Amniotic stem cell (primary cell): ENCODE results near the gene SORCS2.

Source experiments
- DNase-seq: peaks from one replicate; lab custom pipeline; 2025; lab: John Stamatoyannopoulos, UW

Gene SORCS2

DNA sequence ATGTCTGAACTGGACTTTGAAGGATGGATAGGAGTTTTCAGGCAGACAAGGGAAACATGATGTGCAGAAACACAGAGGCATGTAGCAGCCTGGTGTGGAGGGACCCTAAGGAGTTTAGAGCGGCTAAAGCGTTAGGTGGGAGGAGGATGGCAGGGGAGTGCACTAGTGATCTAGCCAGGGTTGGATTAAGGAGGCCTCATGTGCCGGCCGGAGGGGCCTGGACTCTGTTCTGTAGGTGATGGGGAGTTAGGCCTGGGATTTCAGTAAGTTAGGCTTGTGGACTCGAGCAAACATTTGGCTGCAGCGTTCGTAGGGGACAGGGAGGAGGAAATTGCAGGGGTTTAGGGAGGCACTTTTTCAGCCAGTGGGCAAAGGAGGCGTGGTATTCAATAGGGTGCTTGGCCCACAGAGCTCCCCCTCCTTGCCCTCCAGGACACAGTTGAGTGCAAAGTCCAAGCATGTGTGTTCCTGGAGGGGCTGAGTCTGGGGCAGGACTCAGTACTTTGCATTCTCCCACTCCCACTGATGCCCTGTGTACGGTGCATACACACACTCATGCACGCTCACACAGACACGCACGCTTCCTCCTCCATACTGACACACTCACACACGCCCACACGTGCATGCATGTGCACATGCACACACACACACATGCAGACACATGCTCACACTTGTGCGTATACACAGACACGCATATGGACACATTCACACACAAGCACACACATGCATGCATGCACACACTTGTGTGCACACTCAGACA is 223.8 kb downstream of the SORCS2 start:
- no peak for DNase-seq

DNA sequence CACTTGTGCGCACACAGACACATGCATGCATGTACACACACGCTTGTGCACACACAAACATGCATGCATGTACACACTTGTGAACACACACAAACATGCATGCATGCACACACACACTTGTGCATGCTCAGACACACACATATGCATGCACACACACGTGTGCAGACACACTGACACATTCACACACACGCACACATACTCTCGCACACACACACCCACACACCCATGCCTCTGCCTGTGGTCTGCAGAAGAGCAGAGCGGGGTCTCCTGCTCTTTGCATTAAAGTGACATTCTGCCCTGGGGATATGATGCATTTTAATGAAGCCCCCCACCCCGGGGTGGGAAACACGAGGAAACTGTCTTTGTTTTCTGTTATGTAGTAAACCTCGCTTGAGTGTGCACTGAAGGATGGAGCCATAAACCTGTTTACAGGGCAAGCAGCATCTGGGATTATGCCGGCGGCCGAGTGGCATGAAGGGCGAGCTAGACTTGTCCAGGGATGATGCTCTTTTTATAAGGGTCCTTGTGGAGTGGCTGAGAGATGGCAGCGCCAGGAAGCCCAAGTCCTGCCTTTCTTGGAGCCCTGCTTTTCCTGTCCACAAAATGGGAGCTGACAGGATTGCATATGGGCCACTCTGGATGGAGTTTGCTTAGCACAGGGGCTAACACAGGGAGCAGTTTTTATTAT is 224.6 kb downstream of the SORCS2 start:
- DNase-seq, result no peak

DNA sequence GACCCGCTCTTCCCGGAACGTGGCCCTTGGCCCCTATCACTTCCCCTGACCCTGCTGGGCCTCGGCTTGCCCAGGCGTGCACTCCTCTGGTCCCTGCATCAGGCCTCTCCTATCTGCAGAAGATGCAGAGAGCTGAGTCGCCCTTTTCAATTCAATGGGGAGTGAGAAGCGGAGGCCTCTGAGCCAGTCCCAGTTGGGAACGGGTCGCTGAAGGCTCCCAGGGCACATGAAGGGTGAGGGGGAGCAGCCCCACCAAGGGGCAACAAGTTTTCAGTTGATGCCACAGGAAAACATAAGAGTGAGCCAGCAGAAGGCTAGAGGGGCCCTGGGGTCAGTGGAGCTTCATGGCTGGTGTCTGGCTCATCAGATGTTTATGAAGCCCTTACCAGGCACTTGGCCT is 225.3 kb downstream of the SORCS2 start:
- DNase-seq, result no peak

DNA sequence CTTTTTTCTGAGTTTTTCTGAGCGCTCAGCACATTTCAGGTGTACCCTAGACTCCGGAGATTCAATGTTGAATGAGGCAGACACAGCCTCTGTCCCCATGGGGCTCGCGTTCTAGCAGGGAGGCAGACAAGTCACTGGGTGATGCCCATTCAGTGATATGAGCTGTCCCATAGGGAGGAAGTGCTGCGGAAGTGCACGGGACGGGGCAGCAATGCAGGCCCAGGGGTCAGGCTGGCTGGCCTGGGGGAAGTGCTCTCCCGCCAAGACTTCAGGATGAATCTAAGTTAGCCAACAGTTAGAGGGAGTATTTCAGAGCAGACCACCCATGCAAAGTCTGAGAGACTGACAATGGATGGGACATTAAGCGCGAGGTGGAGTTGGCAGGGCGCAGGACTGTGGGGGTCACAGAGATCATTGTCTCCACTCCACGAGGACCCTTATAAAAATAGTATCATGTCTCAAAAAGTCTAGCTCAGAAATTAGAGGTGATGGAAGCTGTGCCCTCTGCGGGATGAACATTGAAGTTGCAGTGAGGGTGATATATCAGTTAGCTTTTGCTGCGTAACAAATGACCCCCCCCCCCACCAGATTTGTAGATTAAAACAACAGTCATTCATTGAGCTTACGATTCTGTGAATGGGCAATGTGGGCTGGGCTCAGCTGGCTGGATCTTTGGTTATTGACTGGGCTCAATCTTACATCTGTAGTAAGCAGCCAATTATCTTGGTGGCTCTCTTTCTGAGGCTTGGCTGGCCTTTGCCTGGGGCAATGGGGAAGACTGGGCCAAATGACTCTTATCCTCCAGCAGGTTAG is 226.0 kb downstream of the SORCS2 start:
- no peak for DNase-seq

DNA sequence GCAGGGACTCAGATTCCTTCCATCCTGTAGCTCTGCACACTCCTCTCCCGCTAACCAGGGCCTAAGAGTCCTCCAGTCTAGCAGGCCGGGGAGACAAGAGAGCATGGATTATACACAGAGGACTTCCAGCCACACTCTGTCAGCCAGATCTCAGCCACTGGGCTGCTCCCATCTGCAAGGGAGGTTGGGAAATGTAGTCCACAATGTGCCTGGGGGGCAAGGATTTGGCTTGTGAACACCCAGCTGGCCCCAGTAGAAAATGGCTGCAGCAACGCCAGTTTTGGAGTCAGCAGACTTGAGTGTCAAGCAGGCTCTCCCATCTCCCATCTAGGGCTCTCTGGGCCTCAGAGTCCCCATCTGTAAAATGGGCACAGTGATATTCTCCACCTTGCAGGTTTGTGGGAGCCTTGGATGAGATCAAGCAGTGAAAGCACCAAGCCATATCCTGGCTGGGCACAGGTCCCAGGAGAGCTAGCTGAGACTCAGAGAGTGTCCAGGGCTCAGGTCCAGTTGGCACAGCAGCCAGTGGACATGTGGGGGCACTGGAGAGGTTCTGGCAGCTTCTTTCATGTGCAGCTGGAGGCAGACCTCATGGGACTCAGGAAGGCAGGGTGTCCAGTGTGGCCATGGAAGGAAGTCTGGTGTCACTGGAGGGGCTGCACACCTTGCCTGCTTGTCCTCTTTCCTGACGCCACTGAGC is 227.8 kb downstream of the SORCS2 start:
- DNase-seq, result no peak

DNA sequence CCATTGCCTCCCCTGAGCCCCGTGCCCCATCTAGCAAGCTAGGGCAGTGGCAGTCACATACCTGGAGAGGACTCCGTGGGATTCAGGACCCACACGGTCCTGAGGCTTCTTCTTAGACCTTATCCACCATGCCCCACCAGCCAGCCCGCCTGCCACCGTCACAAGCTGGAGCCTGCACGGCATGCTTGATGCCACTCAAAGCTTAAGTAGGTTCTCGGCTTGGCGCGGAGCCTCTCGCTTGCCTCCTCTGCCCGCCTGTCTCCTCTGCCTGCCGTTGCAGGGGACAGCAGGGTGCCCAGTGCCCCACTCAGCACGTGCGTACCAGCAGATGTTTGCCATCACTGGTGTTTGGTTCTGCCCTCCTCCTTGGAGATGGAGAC is 228.3 kb downstream of the SORCS2 start:
- no peak for DNase-seq

DNA sequence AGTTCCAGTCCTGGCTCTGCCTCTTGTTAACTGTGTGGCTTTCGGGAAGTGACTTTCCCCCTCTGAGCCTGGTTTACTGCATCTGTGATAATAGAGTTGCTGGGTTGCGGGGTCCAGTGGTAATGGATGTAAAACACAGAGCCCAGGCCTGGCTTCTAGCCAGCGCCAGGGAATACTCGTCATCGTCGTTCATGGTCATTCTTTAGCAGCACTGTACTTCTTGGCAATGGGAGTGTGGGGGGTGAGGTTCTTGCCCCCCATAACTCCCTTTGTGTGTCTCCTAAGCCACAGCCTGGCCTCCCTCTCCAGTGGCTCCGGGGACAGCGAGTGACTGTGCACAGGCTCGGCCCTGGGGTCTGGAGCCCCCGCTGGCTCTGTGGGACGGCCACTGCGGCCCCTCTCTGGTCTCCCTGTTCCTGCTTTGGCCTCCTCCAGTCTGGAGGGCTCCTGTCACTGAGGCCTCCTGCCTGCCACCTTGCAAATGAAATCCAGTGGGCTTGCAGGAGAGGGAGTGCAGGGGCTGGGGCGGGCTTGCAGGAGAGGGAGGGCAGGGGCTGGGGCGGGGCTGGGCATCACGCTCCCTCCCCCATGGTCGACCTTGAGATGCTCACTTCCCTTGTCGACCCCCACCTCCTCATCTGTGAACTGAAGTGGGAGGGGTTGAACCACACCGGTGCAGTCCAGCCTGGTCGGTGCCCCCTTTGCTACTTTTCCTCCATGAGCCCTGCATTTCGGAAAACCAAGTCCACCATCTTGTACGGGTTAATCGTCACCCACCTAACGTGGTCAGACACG is 229.2 kb downstream of the SORCS2 start:
- no peak for DNase-seq

DNA sequence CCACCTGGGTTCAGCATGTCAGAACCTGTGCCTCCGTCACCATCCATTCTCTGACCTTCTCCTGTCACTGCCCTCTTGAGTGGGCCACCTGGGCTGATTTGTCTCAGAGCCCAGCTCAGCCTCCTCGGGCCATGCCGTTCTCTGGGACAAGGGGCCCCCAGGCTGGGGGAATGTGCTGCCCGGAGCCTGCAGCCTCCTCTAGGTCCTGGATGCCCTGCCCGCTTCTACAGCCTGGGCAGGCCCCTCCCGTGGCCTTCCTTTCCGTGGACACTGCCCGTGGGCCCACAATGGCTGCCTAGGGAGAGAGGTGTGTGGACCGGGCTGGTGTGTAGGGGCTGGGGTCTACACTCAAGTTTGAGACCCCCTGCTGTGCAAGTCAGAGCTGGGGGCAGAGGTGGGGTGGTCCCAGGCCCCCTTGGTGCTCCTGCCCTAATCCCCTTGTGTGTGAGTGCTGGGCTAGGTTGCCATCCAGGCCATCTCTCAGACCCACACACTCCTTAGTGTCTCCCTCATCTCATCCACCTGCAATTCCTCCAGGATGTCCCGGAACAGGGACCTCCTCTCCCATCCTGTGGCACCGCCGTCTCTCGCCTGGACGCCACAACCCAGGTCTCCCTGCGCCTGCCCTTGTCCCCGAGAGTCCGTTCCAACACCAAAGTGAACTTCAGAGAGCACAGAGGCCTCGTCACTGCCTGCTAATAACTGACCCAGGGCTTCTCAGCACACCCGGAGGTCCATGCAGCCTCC is 230.0 kb downstream of the SORCS2 start:
- no peak for DNase-seq

DNA sequence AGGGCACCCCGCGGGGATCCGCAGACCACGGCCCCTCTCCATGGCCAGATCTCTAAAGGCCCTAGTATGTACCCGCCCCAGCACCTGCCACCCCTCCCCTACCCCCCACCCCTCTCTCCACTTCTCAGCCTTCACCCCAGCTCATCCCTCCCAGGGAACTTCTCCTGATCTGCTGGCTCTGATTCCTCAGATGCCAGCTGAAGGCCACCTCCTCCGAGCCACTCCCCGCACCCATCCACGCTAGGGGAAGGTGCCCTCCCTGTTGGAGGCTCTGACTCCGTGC is 230.5 kb downstream of the SORCS2 start:
- no peak for DNase-seq

DNA sequence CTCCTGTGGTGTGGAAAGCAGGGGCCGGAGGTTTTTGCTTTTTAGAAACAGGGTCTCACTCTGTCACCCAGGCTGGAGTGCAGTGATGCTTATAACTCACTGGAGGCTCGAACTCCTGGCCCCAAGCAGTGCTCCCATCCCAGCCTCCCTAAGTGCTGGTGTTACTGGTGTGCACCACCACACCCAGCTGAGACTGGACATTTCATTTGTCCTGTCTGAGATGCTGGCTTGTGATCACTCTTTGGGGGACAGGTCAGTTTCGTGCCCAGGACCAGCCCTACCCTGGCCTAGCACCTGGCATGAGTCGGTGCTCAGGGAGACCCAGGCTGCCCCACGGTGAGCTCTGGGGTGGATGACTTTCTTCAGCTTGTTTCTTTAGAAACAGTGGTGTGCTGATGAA is 231.1 kb downstream of the SORCS2 start:
- no peak for DNase-seq

DNA sequence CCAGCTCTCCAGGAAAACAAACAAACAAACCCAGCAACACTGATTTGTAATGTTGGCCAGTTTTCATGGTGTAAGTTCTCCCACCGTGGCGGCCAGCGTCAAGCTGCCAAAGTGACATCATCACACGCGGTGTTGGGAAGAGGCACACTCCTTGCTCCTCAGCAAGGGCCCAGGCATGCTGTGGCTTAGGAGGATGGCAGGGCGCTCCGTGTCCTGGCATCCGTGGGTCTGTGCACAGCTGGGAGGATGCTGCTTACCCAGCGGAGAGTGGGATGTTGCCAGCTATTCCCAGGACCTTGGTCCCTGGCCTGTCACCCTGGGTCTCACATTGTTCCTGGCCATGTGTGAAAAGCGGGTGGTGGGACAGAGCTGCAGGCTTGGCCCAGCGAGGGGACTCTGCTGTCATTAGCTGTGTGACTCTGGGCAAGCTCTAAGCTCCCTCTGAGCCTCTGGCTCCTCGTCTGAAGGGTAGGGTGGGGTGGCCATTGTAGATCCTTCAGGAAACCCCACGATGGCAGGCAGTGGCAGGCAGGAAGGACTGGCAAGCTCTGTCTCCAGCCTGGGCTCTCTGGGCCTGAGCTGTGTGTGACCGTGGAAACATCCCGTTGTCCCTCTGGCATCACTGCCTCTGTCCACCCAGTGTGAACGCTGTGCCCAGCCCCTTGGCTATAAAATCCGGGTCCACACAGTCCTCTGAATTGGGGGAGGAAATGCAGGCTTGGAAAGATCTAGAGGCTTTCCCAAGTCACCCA is 231.6 kb downstream of the SORCS2 start:
- DNase-seq, result no peak

DNA sequence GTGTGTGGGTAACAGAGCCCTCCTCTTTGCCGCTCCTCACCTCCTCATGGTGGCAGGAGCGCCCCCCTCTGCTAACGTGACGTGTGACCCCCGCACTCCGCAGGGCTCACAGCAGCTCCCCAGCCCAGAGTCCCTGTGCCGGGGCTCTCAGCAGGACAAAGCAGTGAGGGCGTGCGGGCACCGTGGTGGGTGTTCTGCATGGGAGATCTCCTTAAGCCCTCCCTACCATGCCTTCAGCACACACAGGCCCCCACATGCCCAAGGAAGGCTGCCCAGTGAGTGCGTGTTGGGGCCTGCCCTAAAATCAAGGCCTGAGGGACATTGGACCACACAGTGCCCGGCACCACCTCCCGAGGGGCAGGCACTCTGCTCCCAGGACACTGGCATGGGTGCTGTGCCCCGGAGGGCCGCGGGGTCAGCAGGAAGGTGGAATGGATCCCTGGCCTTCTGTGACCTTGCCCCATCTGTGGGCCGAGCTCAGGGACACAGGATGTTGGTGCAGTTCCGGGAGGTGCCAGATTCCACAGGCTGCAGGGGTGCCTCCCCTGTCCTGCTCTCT is 232.3 kb downstream of the SORCS2 start:
- DNase-seq, result no peak

DNA sequence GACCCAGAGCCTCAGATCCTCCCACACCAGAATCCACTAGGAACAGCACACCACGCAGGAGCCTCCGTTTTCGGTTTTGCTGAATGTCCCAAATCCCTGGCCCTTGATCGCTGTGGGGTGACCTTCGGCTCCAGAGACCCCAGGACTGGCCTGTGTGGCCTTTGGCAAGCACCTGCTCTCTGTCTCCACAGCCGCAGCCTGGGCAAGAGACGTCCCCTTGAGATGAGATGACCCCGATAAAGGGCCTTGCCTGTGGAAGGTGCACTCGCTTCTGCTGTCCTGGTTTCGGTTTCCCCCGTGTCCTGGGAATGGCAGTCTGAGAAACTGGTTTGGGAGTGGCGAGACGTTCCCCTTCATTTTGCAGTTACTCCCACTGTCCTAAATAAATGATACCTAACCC is 232.8 kb downstream of the SORCS2 start:
- no peak for DNase-seq

DNA sequence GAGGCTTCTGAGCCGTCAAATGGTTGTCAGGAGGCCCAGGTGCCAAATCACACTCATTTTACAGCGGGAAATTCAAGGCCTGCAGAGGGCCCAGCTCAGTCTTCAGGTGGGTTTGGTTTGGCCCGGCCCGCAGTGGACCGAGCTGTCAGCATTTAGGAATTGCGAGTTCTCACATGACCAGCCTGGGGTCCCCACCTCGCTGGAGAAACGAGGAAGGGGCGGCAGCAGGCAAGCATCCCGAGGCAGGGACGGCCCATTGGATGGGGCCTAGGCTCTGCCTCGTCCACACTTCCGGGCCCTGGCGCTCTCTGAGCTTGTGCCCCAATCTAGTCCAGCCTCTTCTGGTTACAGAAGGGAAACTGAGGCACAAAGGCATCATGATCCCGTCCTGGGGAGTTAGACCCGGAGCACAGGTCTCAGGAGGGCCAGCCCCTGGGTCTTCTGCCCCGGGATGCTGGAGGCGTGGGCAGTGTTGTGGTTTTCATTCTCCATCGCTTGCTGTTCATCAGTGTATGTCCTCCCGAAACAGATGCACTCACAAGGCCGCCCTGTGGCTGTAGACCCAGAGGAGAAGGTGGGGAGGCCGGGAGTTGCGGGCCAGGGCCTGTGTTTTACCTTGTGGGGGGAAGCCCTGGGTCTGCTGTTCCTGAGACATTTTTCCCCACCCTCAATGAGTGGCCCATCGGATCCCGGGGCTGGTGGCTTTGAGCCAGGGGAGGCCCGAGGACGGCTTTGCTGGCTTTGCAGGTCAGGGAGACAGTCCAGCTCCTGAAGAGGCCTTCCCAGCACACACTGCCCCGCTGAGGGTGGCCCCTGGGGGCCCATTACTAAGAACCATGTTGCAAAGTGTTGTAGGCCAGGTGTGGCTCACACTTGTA is 233.5 kb downstream of the SORCS2 start:
- no peak for DNase-seq

DNA sequence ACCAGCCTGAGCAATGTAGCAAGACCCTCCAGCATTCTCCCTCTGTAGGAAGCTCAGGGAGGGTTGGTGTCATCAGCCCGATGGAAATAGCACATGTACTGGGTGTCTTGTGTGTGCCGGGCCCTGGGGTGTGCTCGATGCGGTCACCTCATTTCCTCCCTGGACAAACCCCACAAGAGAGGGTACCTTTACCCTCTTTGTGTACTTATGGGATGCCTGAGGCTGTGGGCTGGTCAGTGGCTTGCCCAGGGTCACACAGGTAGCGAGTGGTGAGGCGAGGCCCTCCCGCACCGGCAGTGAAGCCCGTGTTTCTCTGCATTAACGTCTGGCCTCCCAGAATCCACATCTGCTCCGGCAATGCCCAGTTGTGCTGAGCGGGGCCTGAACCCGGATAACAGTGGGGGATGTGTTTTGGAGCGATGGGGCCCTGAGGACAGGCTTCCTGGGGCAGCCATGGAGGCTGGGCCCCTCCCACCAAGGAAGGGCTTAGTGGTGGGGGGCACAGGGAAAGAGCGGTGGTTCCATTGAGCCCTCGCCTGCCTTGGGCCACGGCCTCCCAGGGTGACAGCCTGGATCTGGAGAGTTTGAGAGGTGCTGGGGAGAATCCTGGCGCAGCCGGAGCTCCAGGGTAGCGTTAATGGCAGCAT is 234.3 kb downstream of the SORCS2 start:
- no peak for DNase-seq

DNA sequence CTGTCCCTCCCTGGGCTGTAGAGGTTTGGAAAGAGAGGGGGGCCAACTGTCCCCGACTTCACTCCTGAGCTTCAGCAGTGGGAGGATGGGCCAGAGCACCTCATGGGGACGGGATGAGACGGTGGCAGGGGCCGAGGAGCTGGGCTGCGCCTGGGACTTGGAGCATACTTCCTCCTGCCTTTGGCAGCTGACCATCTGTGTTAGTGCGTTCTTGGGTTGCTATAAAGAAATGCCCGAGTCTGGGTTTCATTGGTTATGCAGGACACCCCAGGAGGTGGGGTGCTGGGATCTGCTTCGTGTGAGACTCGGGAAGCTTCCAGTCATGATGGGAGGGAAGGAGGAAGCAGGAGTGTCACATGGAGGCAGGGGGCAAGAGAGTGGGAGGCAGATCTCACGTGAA is 235.0 kb downstream of the SORCS2 start:
- DNase-seq, result no peak

DNA sequence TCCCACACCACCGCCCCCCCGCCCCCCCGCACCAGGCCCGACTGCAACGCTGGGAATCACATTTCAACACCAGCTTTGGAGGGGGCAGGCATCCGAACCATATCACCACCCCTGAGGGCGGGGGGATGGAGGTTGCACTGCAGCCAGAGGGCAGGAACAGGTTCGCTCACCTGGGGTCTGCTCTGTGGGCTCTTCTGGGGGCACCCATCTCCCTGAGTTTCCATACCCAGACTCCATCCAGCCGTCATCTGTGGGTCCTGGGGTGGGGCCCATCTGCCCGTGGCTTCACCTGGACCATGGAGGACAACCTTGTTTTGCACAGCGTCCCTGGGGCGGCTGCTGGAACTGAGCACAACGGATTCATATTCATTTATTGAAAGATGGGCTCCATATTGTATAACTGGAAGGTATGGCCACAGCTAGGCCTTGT is 235.5 kb downstream of the SORCS2 start:
- DNase-seq, result no peak

DNA sequence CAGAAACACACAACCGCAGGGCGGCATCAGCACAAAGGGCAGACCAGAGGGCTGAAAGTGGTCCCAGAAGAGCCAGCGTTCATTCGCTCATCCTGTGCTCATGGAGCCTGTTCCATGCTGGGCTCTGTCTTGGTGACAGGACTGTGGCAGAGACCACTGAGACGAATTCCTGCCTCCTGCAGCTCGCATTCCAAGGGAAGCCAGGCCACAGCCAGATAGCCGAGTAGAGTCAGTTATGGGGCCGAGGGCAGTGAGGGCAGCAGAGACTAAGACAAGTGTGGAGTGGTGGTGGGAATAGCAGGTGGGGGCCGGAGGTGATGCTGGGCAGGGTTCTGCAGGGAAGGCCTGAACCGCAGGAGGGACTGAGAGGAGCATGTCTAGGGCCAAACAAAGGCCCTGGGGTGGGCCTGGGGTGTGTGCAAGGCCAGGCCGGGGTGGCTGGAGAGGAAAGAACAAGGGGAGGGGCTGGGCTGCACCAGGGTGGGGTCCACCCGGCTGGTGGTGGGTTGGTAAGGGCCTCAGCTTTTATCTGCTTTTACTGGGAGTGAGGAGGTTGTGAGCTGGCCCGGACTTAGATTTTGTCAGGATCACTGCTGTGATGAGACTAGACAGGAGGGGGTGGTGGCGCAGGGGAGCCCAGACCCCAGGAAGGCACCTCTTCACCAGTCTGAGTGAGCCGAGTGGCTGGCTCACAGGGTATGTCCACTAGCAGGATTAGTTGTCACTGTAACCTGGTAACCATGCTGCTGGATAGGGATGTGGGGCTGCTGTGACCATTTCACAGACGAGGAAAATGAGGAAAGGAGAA is 236.1 kb downstream of the SORCS2 start:
- DNase-seq, result no peak
